HG02973 (cell line): ENCODE measurements around the gene SNRPA1.

Source experiments
- ATAC-seq: cut with Tn5 transposase; IDR thresholded peaks from one replicate; pipeline ENCODE4 v1.9.1; 2021; ENCODE audit warnings: moderate library complexity; ENCODE audit not compliant: unreplicated experiment

SNRPA1 gene

DNA sequence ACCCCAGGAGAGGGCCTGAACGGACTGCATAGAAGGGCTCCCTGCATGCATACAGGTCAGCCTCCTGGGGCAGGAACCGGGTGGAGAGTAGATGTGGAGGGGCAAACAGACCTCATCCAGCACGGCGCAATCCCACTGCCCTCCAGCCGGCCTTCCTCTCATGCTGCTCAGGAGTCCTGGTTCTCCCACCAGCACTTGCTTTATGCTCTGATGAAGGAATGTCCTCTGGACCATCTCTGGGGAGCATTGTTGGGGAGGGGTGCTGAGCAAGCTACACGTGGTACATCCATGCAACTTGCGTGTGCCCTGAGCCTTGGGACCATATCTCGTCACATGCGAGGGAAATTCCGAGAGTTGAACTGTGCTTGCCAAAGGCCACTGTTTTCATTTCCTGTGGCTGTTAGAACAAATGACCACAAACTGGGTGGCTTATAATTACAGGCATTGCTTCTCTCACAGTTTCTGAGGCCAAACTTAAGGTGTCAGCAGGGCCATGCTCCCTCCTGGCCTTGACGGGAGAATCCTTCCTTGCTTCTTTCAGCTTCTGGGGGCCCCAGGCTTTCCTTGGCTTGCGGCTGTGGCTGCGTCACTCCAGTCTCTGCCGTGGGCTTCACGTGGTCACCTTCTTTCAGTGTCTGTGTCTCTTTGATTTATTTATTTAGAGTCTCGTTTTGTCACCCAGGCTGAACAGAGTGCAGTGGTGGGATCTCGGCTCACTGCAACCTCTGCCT, 30.0 kb downstream of the SNRPA1 start:
- no peak for ATAC-seq

GRCh38 chr15:101264011-101264410, 31.0 kb downstream of the SNRPA1 start:
- ATAC-seq = no peak

- ATAC-seq = no peak
These were observed 32.5 kb downstream of the SNRPA1 start for GRCh38 chr15:101262551-101262950.

- ATAC-seq = no peak
These were observed 36.6 kb downstream of the SNRPA1 start for GRCh38 chr15:101258238-101259144.

DNA sequence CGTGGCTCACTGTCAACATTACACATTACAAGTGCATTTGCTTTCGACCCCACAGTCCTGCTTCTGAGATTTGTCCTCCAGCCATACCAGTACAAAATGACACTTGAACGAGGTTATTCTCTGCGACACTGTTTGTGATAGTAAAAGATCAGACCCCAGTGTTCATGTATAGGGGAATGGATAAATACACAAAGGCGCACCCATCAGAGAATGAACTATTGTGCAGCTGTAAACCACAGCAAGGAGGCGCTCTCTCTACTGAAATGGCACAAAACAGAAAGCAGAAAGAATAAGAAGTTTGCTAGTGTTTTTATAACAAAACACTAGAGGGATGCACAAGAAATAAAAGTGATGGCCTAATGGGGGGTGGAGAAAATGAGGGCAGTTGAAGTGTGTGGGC, 38.3 kb downstream of the SNRPA1 start:
- no peak for ATAC-seq

- no peak for ATAC-seq
These were observed 39.3 kb downstream of the SNRPA1 start for GRCh38 chr15:101255615-101256241.

GRCh38 chr15:101255051-101255395, 40.0 kb downstream of the SNRPA1 start:
- ATAC-seq = no peak

GRCh38 chr15:101254157-101255050, 40.6 kb downstream of the SNRPA1 start:
- ATAC-seq = no peak

DNA sequence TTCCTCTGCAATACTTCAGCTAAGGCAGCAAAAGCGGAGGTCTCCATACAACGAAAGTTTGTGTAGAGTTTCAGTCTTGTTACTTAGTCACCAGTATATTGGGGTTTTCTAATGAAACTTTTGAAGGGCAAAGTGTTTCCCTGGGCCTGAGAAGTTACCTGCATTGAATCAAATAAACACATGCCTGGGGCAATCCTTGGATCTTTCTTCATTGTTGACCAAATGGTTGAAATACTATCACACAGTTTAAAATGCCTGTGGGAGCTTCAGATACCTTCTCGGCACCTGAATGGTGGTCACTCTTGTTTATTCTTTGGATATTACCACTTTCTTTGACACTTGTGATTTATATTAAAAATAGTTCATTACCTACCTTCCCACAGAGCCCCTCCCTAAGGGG, 42.2 kb downstream of the SNRPA1 start:
- no peak for ATAC-seq

DNA sequence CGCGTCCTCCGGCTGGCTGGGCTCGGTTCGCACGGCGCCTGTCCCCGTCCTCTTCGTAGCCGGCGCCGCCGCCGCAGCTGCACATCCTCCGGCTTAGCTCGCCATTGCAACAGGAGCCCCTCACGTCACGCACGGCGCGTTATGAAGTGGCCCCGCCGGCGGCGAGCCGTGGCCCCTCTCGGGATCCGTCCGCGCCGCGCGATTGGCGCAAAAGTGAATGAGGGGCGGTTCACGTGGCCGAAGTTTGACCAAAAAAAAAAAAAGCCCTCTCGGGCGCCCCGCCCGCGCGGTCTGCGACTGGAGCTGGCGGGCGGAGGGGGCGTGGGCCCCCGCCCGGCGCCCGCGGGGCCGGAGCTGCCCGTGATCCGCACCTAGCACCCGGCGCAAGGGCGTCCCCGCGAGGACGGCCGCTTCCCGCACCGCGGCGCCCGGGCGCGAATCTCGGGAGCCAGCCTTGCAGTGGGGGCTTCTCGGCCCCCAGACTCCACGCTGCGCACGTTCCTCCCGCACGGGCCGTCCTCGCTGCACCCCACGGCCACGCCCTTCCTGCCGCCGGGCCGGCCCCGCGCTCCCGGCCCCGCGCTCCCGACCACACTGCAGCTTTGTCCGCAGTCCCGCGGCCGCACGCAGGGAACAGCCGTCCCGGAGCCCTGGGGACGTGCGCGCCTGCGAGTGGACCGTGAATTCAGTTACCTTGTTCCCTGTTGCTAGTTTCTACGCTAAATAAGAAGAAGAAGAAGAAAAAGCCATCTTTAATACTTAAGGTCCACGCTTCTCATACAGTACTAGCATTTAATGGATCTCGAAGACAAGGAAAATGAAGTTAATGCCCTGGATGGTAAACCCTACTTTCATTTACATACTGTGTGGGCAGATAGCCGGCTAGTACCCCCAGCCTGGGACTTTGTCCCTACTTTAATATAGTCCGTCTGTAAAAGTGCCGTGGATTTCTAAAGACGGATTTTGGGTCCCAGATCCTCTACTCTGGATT, 42.9 kb downstream of the SNRPA1 start, which contains the start of gene CHSY1:
Gene CHSY1, minus strand, starts transcription at position 219 of the 991 bp plus-strand sequence. CDS start 592 bp downstream, outside the sequence.
- peak; percentile 63 for ATAC-seq

GRCh38 chr15:101250873-101251829, 43.9 kb downstream of the SNRPA1 start:
- ATAC-seq = peak; percentile 29

DNA sequence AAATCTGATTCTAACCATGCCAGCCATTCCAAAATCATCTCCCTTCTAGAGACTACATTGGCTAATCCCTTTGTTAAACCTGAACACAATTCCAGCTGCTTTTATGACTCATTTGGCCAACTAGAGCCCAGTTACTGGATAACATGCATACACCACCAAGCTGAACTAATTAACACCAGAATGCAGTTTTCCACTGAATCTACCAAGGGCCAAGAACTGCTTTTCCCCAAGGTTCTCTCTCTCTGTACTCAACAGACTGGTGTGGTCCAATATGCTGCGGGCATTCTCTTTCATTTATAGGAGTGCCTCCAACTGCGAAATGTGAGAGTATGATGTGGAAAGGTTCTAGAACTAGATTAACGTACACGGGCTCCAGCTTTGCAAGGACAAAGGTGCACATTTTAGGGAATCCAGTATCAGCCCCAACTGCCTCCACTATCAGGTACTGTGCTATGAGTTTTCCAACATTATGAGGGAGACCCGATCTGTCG, 44.7 kb downstream of the SNRPA1 start:
- no peak for ATAC-seq

DNA sequence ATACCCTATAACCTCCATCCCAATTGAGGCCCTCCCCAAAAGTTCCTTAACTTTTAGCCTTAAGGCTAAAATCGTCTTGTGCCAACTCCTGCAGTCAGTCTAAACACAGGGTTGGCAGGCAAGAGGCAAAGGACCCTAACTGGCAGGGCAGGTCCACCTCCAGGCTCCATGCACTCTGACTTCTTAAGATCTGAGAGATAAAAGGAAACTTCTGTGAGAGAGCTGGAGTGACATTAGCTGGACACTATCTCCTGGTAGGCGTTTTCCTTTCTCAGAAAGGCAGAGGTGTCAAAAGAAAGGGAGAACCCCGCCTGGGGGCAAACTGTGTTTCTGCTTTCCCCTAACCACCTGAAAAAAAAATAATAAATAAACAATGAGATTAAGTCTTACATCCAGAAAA, 46.8 kb downstream of the SNRPA1 start:
- ATAC-seq = no peak

DNA sequence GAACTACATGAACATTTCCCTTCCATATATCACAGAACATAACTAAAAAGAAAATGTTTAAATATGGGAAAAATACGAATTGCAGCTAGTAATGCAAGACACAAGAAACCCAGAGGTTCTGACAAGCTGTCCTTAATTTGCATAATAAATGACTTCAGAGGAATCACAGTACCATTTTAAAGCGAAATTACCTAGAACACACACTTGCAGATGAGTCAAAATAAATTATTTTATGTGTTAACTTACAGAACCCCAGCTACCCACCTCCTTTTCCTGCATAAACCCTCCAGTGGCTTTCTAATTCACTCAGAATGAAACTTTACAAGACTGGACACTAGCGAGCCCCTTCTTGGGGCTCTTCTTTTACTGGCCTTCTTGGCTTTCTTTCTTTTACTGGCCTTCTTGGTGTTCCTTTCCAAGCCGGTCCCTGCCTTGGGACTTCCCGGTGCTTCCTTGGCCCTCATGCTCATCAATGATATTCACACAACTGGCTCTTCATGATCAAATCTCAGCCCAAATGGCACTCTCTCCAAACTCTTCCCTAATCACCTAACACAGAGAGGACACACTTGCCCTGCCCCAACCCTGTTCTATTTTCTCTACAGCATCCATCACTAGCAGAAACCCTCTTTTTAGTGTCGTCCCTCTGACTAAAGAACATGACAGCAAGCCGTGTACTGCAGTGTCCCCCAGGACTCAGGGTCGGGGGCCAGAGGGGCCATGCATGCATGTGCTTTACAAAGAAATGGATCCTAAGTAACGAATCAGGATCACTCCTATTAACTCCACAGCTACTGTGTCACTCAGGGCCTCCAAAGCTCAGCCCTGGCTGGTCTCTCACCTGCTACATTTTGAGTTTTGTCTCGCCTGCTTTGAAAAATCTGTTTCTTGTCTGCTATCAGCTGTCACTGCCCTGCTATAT, 48.0 kb downstream of the SNRPA1 start:
- no peak for ATAC-seq

- ATAC-seq = no peak
These were observed 48.7 kb downstream of the SNRPA1 start for GRCh38 chr15:101246391-101246790.

- ATAC-seq = no peak
These were observed 50.0 kb downstream of the SNRPA1 start for GRCh38 chr15:101244889-101245668.
